K562 (cell line): ENCODE results near the gene SPATA25. TPM values are rescaled to one million over a fixed set of nuclear protein-coding genes. Genes with fewer than 3 reads are reported as not detected.

Source experiments
- PATZ1 ChIP-seq: fragments of 250-450 bp; sonication (Bioruptor Pico); IDR thresholded peaks from 2 replicates; pipeline ENCODE4 v1.5.0; 2020; ENCODE audit warnings: mild to moderate bottlenecking, borderline replicate concordance
- TCF7L2 ChIP-seq: fragments of 150-350 bp; IDR thresholded peaks from 2 replicates; pipeline ENCODE4 v1.6.1; 2016; ENCODE audit warnings: low read depth, mild to moderate bottlenecking, low read length, moderate library complexity
- THAP7 ChIP-seq: fragments of 250-450 bp; sonication (Bioruptor Pico); IDR thresholded peaks from 2 replicates; pipeline ENCODE4 v1.5.0; 2021
- ZNF407 ChIP-seq: fragments of 450-650 bp; IDR thresholded peaks from 2 replicates; pipeline ENCODE4 v1.6.1; 2016; ENCODE audit warnings: low read depth
- polyA plus RNA-seq, 8 experiments: library from polyadenylated mRNA; depleted of rRNA in 4 of 8; stranded (reverse) in 5 of 8; unstranded in 3 of 8; fragments of >200 nt; fragmentation: Nextera tagmentation in 2 of 8; fragmentation: Illumina TruSeq in 1 of 8; extraction: Ambion mirVana in 2 of 8; extraction: Trizol in 1 of 8; gene quantifications; 2 replicates each; pipeline versions ENCODE4 v1.2.1 to v1.2.3, GENCODE V29; 2011 to 2014; ENCODE audit warnings: inconsistent platforms in 1 of 8, missing spikeins in 1 of 8
- total RNA-seq, 7 experiments: library from RNA; depleted of rRNA in 6 of 7; stranded (reverse); fragments of >200 nt in 6 of 7; fragmentation: Illumina TruSeq in 2 of 7; extraction: Trizol in 2 of 7; gene quantifications; 2 replicates each; pipeline versions ENCODE4 v1.2.1 to v1.2.3, GENCODE V29; 2011 to 2021; ENCODE audit warnings: low replicate concordance in 1 of 7
- TF ChIP-seq, protein P1 (sequence below): sonication (generic); formaldehyde crosslinking; IDR thresholded peaks from 2 replicates; pipeline ENCODE4 v1.8.0; 2022; ENCODE audit warnings: missing genetic modification reagents, mild to moderate bottlenecking, borderline replicate concordance
- TF ChIP-seq, protein P2 (sequence below): sonication (generic); formaldehyde crosslinking; IDR thresholded peaks from 2 replicates; pipeline ENCODE4 v1.4.0; 2020; ENCODE audit warnings: mild to moderate bottlenecking, missing genetic modification reagents

SPATA25 gene
- total and polyA plus RNA-seq, 9 of the 15 experiments (the other 6 are each of a cell fraction or from before 2014, with no cell fraction given), result 0.21 to 0.95 (median 0.53) TPM; not detected in 3

GRCh38 chr20:45880988-45881788 lies 6.2 kb downstream of the SPATA25 start, which contains the start of gene ZSWIM1 (continued):
- no peak for TF ChIP-seq ZNF407
- TF ChIP-seq THAP7, result no peak
- TF ChIP-seq, protein P1, sequence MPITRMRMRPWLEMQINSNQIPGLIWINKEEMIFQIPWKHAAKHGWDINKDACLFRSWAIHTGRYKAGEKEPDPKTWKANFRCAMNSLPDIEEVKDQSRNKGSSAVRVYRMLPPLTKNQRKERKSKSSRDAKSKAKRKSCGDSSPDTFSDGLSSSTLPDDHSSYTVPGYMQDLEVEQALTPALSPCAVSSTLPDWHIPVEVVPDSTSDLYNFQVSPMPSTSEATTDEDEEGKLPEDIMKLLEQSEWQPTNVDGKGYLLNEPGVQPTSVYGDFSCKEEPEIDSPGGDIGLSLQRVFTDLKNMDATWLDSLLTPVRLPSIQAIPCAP (CRISPR knock-in tag), result no peak
- no peak for TF ChIP-seq TCF7L2
- TF ChIP-seq, protein P2, sequence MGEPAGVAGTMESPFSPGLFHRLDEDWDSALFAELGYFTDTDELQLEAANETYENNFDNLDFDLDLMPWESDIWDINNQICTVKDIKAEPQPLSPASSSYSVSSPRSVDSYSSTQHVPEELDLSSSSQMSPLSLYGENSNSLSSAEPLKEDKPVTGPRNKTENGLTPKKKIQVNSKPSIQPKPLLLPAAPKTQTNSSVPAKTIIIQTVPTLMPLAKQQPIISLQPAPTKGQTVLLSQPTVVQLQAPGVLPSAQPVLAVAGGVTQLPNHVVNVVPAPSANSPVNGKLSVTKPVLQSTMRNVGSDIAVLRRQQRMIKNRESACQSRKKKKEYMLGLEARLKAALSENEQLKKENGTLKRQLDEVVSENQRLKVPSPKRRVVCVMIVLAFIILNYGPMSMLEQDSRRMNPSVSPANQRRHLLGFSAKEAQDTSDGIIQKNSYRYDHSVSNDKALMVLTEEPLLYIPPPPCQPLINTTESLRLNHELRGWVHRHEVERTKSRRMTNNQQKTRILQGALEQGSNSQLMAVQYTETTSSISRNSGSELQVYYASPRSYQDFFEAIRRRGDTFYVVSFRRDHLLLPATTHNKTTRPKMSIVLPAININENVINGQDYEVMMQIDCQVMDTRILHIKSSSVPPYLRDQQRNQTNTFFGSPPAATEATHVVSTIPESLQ (CRISPR knock-in tag), result no peak
- TF ChIP-seq PATZ1, result no peak
